GM18499 (cell line): Measurements from ENCODE around the gene TADA1.
"Not testable (repeated sequence)": the region's sequence is repeated elsewhere in the genome, so short reads cannot be mapped to it uniquely, and the experiment has no call there.

Experiments used
- ATAC-seq: cut with Tn5 transposase; IDR thresholded peaks from one replicate; pipeline ENCODE4 v1.9.1; 2021; ENCODE audit warnings: moderate number of reproducible peaks; ENCODE audit not compliant: insufficient read depth, unreplicated experiment

The TADA1 gene

GRCh38 chr1:166899769-166900168 lies 23.7 kb upstream of the TADA1 start:
- ATAC-seq = no peak

- no peak for ATAC-seq
Measured at GRCh38 chr1:166895766-166896165, 19.7 kb upstream of the TADA1 start.

GRCh38 chr1:166889776-166890175 lies 13.7 kb upstream of the TADA1 start:
- ATAC-seq = no peak

- ATAC-seq = no peak
Measured at GRCh38 chr1:166888373-166889111, 12.5 kb upstream of the TADA1 start.

- no peak for ATAC-seq
Measured at GRCh38 chr1:166884971-166885370, 8.9 kb upstream of the TADA1 start.

- ATAC-seq = no peak
Measured at GRCh38 chr1:166884040-166884642, 8.1 kb upstream of the TADA1 start.

- ATAC-seq = no peak
Measured at GRCh38 chr1:166882893-166883292, 6.8 kb upstream of the TADA1 start.

- ATAC-seq = not testable (repeated sequence)
Measured at GRCh38 chr1:166878173-166878917, 2.3 kb upstream of the TADA1 start.

GRCh38 chr1:166876540-166876838 lies 425 bp upstream of the TADA1 start:
- no peak for ATAC-seq

- ATAC-seq = no peak
Measured at GRCh38 chr1:166875302-166875733, 746 bp downstream of the TADA1 start.

- ATAC-seq = no peak
Measured at GRCh38 chr1:166874464-166874863, 1.6 kb downstream of the TADA1 start.

GRCh38 chr1:166870584-166870983 lies 5.5 kb downstream of the TADA1 start:
- no peak for ATAC-seq

- ATAC-seq = no peak
Measured at GRCh38 chr1:166869318-166870099, 6.6 kb downstream of the TADA1 start.

GRCh38 chr1:166868639-166869038 lies 7.4 kb downstream of the TADA1 start:
- no peak for ATAC-seq

GRCh38 chr1:166865926-166866325 lies 10.1 kb downstream of the TADA1 start:
- no peak for ATAC-seq

- ATAC-seq = no peak
Measured at GRCh38 chr1:166859597-166859996, 16.5 kb downstream of the TADA1 start.

- ATAC-seq = no peak
Measured at GRCh38 chr1:166858726-166859419, 17.2 kb downstream of the TADA1 start.

- no peak for ATAC-seq
Measured at GRCh38 chr1:166857995-166858394, 18.1 kb downstream of the TADA1 start.

GRCh38 chr1:166855558-166855957 lies 20.5 kb downstream of the TADA1 start:
- no peak for ATAC-seq

- no peak for ATAC-seq
Measured at GRCh38 chr1:166852918-166853317, 23.1 kb downstream of the TADA1 start.
